Liver (tissue), 9 donors: ENCODE data around the gene KIF15. TPM values are rescaled to one million over a fixed set of nuclear protein-coding genes. Genes with fewer than 3 reads are reported as not detected.

ENCODE experiments used
- DNase-seq: peaks from one replicate; pipeline ENCODE4 v3.0.0-alpha.2; 2017; ENCODE audit warnings: low spot score
- H3K27ac ChIP-seq, 2 donors: one replicate each; pipeline ENCODE4 v1.7.0; 2013; ENCODE audit warnings: inconsistent platforms in 2 of 2, low read length in 2 of 2, control low read depth in 1 of 2, low read depth in 1 of 2, mild to moderate bottlenecking in 1 of 2
- H3K27me3 ChIP-seq, 4 donors: one replicate each; pipeline versions ENCODE4 v1.6.1 to v1.7.0; 2013; ENCODE audit warnings: low read length in 3 of 4, inconsistent platforms in 1 of 4, mild to moderate bottlenecking in 1 of 4, moderate library complexity in 1 of 4; ENCODE audit not compliant: control insufficient read depth in 4 of 4, insufficient read depth in 4 of 4
- H3K36me3 ChIP-seq, 4 donors: one replicate each; pipeline versions ENCODE4 v1.6.1 to v1.7.0; 2013; ENCODE audit warnings: low read length in 3 of 4, mild to moderate bottlenecking in 3 of 4, low read depth in 1 of 4, moderate library complexity in 1 of 4; ENCODE audit not compliant: control insufficient read depth in 4 of 4, insufficient read depth in 3 of 4
- H3K4me1 ChIP-seq, 4 donors: one replicate each; pipeline versions ENCODE4 v1.6.1 to v1.7.0; 2013; ENCODE audit warnings: low read length in 3 of 4, mild to moderate bottlenecking in 3 of 4, moderate library complexity in 1 of 4; ENCODE audit not compliant: control insufficient read depth in 4 of 4, insufficient read depth in 4 of 4
- H3K4me3 ChIP-seq, 3 donors: one replicate each; pipeline versions ENCODE4 v1.6.1 to v1.7.0; 2013; ENCODE audit warnings: low read length in 3 of 3, control low read depth in 1 of 3, low read depth in 1 of 3, mild to moderate bottlenecking in 1 of 3
- H3K9ac ChIP-seq, 2 donors: one replicate each; pipeline ENCODE4 v1.7.0; 2013; ENCODE audit warnings: low read length in 2 of 2, mild to moderate bottlenecking in 2 of 2, moderate library complexity in 2 of 2, control low read depth in 1 of 2, low read depth in 1 of 2
- H3K9me3 ChIP-seq, 4 donors: one replicate each; pipeline versions ENCODE4 v1.6.1 to v1.7.0; 2013; ENCODE audit warnings: low read length in 3 of 4; ENCODE audit not compliant: control insufficient read depth in 4 of 4
- EGR1 ChIP-seq, 2 donors: IDR thresholded peaks; 2 replicates each; pipeline ENCODE4 v1.6.1; 2016 to 2018; ENCODE audit warnings: antibody characterized with exemption in 2 of 2, low read depth in 2 of 2
- FOXA1 ChIP-seq: IDR thresholded peaks from 2 replicates; pipeline ENCODE4 v1.6.1; 2016; ENCODE audit warnings: antibody characterized with exemption
- FOXA2 ChIP-seq: IDR thresholded peaks from 2 replicates; pipeline ENCODE4 v1.6.1; 2016; ENCODE audit warnings: antibody characterized with exemption
- GABPA ChIP-seq, 2 donors: IDR thresholded peaks in 1 of 2; conservative IDR thresholded peaks in 1 of 2; 2 replicates each; pipeline ENCODE4 v1.6.1; 2016; ENCODE audit warnings: antibody characterized with exemption in 2 of 2, mild to moderate bottlenecking in 1 of 2, moderate library complexity in 1 of 2
- HNF4A ChIP-seq, 2 donors: conservative IDR thresholded peaks; 2 replicates each; pipeline ENCODE4 v1.6.1; 2016; ENCODE audit warnings: antibody characterized with exemption in 2 of 2, mild to moderate bottlenecking in 2 of 2
- HNF4G ChIP-seq: IDR thresholded peaks from 2 replicates; pipeline ENCODE4 v1.6.1; 2016; ENCODE audit warnings: antibody characterized with exemption
- JUND ChIP-seq, 2 donors: IDR thresholded peaks; 2 replicates each; pipeline ENCODE4 v1.6.1; 2016; ENCODE audit warnings: antibody characterized with exemption in 2 of 2
- NR2F2 ChIP-seq: IDR thresholded peaks from 2 replicates; pipeline ENCODE4 v1.6.1; 2016; ENCODE audit warnings: antibody characterized with exemption
- RAD21 ChIP-seq, 2 donors: IDR thresholded peaks; 2 replicates each; pipeline ENCODE4 v1.6.1; 2016; ENCODE audit warnings: antibody characterized with exemption in 2 of 2, mild to moderate bottlenecking in 2 of 2
- SP1 ChIP-seq: IDR thresholded peaks from 2 replicates; pipeline ENCODE4 v1.6.1; 2018; ENCODE audit warnings: antibody characterized with exemption, mild to moderate bottlenecking
- TAF1 ChIP-seq: conservative IDR thresholded peaks from 2 replicates; pipeline ENCODE4 v1.6.1; 2016; ENCODE audit warnings: antibody characterized with exemption, mild to moderate bottlenecking
- YY1 ChIP-seq: IDR thresholded peaks from 2 replicates; pipeline ENCODE4 v1.6.1; 2016; ENCODE audit warnings: antibody characterized with exemption, mild to moderate bottlenecking
- WGBS: extraction: QIAGEN DNeasy Blood & Tissue Kit; methylation state at CpG from one replicate; pipeline ENCODE4 v1.1.7; 2013; 5-methylcytosine and 5-hydroxymethylcytosine counted together
- polyA plus RNA-seq, 2 donors: library from polyadenylated mRNA; stranded (reverse) in 1 of 2; unstranded in 1 of 2; fragments of 200-250 nt in 1 of 2; fragments of >200 nt in 1 of 2; fragmentation: Nextera tagmentation in 1 of 2; extraction: Ambion mirVana in 1 of 2; gene quantifications; one replicate each; pipeline versions ENCODE4 v1.2.1 to v1.2.3, GENCODE V29; 2013 to 2015
- total RNA-seq, 2 donors: library from RNA; depleted of rRNA; stranded (reverse); fragments of >200 nt; gene quantifications; one replicate each; pipeline ENCODE4 v1.2.3, GENCODE V29; 2014
- TF ChIP-seq, protein P1 (sequence below): IDR thresholded peaks from 2 replicates; pipeline ENCODE4 v1.6.1; 2016; ENCODE audit warnings: antibody characterized with exemption
- TF ChIP-seq, protein P2 (sequence below): fragments of 150-350 bp; IDR thresholded peaks from 2 replicates; pipeline ENCODE4 v1.5.1; 2017; ENCODE audit warnings: improper control_type of control experiment, low read depth, low read length; ENCODE audit not compliant: missing input control
- TF ChIP-seq, protein P3 (sequence below): IDR thresholded peaks from 2 replicates; pipeline ENCODE4 v1.6.1; 2016; ENCODE audit warnings: antibody characterized with exemption
- TF ChIP-seq, protein P4 (sequence below): IDR thresholded peaks from 2 replicates; pipeline ENCODE4 v1.6.1; 2016; ENCODE audit warnings: antibody characterized with exemption
- donor health status: healthy.
- donor health status: healthy.
- donor health status: healthy.
- donor health status: healthy.
- donor health status: healthy.

KIF15 gene
- total and polyA plus RNA-seq, 4 donors, result under 0.01 to 15.9 (median 0.24) TPM

DNA sequence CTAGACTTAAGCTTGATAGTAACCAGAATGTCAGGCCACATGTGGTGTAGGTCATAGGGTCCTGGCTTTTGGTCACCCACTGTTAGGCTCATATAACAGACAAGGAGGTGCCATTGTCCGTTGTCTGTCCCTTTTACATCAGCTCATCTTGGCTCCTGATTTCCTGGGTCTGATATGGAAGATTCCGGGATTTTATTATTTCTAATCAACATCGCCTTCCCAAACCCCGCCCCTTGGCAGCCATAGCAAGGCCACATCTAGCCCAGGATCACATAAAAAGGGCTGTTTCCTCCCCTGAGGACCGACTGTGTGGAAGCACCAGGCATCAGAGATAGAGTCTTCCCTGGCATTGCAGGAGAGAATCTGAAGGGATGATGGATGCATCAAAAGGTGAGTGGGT lies 112.7 kb downstream of the KIF15 start, which contains the start of gene TGM4:
TGM4 (plus strand) TSS at position 301 of the 400 bp plus-strand sequence; CDS start at position 372, 71 bp downstream.
- Histone ChIP-seq H3K9ac (no peak within 1 kb of the TSS), H3K4me3 (no peak within 1 kb of the TSS), H3K27ac (no peak within 1 kb of the TSS), H3K4me1 (peaks cover 5 to 20% (median 13%) of the 10 kb centered on the region in 4 donors), H3K27me3 (no peaks in the 10 kb centered on the region), H3K36me3 (no peaks in the 10 kb centered on the region), H3K9me3 (no peaks in the 10 kb centered on the region)
- no peak for DNase-seq
- 86% methylated on average over 5 of the region's 5 CpGs for WGBS
- no peak for TF ChIP-seq TAF1
- TF ChIP-seq GABPA (IDR thresholded peaks at IDR 0.05 in 1 of 2, conservative IDR thresholded peaks at IDR 0.05 in 1 of 2), result no peak
- TF ChIP-seq EGR1 (IDR thresholded peaks at IDR 0.05; ENCODE audit: low read depth in 2 of 2), result no peak
- TF ChIP-seq FOXA2, result no peak
- TF ChIP-seq, protein P1, sequence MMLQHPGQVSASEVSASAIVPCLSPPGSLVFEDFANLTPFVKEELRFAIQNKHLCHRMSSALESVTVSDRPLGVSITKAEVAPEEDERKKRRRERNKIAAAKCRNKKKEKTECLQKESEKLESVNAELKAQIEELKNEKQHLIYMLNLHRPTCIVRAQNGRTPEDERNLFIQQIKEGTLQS, result no peak
- TF ChIP-seq YY1, result no peak
- no peak for TF ChIP-seq FOXA1
- TF ChIP-seq RAD21 (IDR thresholded peaks at IDR 0.05), result no peak
- TF ChIP-seq JUND (IDR thresholded peaks at IDR 0.05), result no peak
- no peak for TF ChIP-seq HNF4A (conservative IDR thresholded peaks at IDR 0.05)
- TF ChIP-seq, protein P2, sequence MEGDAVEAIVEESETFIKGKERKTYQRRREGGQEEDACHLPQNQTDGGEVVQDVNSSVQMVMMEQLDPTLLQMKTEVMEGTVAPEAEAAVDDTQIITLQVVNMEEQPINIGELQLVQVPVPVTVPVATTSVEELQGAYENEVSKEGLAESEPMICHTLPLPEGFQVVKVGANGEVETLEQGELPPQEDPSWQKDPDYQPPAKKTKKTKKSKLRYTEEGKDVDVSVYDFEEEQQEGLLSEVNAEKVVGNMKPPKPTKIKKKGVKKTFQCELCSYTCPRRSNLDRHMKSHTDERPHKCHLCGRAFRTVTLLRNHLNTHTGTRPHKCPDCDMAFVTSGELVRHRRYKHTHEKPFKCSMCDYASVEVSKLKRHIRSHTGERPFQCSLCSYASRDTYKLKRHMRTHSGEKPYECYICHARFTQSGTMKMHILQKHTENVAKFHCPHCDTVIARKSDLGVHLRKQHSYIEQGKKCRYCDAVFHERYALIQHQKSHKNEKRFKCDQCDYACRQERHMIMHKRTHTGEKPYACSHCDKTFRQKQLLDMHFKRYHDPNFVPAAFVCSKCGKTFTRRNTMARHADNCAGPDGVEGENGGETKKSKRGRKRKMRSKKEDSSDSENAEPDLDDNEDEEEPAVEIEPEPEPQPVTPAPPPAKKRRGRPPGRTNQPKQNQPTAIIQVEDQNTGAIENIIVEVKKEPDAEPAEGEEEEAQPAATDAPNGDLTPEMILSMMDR, result no peak
- TF ChIP-seq, protein P3, sequence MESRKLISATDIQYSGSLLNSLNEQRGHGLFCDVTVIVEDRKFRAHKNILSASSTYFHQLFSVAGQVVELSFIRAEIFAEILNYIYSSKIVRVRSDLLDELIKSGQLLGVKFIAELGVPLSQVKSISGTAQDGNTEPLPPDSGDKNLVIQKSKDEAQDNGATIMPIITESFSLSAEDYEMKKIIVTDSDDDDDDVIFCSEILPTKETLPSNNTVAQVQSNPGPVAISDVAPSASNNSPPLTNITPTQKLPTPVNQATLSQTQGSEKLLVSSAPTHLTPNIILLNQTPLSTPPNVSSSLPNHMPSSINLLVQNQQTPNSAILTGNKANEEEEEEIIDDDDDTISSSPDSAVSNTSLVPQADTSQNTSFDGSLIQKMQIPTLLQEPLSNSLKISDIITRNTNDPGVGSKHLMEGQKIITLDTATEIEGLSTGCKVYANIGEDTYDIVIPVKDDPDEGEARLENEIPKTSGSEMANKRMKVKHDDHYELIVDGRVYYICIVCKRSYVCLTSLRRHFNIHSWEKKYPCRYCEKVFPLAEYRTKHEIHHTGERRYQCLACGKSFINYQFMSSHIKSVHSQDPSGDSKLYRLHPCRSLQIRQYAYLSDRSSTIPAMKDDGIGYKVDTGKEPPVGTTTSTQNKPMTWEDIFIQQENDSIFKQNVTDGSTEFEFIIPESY, result no peak
- TF ChIP-seq SP1, result no peak
- TF ChIP-seq, protein P4, sequence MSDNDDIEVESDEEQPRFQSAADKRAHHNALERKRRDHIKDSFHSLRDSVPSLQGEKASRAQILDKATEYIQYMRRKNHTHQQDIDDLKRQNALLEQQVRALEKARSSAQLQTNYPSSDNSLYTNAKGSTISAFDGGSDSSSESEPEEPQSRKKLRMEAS, result no peak
- TF ChIP-seq HNF4G, result no peak

DNA sequence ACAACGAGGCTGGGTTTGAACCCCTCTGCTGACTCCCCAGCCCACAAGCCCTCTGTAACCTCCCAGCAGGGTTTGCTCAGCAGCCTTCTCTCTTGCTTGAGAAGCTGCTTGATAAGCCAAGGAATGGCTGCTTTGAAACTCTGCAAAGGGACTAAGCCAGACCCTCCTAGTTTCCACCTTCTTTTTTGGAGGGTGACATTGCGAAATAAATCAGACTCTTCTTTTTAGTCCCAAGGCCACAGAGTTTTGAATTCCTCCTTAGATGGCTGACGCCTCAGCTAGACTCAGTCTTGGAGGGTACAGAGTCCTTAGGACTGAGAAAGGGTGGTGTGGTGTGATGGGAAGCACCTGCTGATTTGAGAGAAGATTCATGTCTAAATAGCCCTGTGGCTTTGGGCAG lies 114.0 kb downstream of the KIF15 start:
- no peak overlapping the region for H3K9ac ChIP-seq
- no peaks in the 10 kb centered on the region for H3K27me3 ChIP-seq
- H3K4me1 ChIP-seq, result peaks cover 3 to 13% (median 7%) of the 10 kb centered on the region in 4 donors
- 90% methylated on average over 3 of the region's 3 CpGs for WGBS
- H3K36me3 ChIP-seq, result no peaks in the 10 kb centered on the region
- no peak for DNase-seq
- no peak overlapping the region for H3K4me3 ChIP-seq
- H3K9me3 ChIP-seq, result no peaks in the 10 kb centered on the region
- TF ChIP-seq JUND (IDR thresholded peaks at IDR 0.05), result no peak
- H3K27ac ChIP-seq, result no peak overlapping the region

DNA sequence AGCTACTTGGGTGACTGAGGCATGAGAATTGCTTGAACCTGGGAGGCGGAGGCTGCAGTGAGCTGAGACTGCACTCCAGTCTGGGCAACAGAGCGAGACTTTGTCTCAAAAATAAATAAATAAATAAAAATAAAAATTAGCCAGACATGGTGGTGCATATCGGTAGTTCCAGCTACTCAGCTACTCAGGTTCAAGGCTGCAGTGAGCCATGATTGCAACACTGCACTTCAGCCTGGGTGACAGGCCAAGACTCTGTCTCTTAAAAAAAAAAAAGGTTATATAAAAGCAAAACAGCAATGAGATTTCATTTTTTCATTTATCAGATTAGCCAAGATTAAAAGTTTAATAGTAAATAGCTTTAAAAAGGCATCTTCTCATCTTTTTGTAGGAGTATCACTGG lies 115.7 kb downstream of the KIF15 start:
- 65% methylated on average over 3 of the region's 3 CpGs for WGBS
- Histone ChIP-seq H3K4me3 (no peak overlapping the region), H3K9ac (no peak overlapping the region), H3K27ac (no peak overlapping the region), H3K36me3 (no peaks in the 10 kb centered on the region), H3K27me3 (no peaks in the 10 kb centered on the region), H3K4me1 (peaks cover 0 to 4% (median 1%) of the 10 kb centered on the region in 4 donors), H3K9me3 (no peaks in the 10 kb centered on the region)
- TF ChIP-seq RAD21 (IDR thresholded peaks at IDR 0.05), result no peak
- TF ChIP-seq, protein P1, result no peak
- no peak for TF ChIP-seq NR2F2
- DNase-seq, result no peak
